ENCODE measurements around the gene ARAP1. TPM values are rescaled to one million over a fixed set of nuclear protein-coding genes. Genes with fewer than 3 reads are reported as not detected.

Gene ARAP1
- total RNA-seq, 2 experiments from 2014 or later: 65.7 to 69.8 TPM

DNA sequence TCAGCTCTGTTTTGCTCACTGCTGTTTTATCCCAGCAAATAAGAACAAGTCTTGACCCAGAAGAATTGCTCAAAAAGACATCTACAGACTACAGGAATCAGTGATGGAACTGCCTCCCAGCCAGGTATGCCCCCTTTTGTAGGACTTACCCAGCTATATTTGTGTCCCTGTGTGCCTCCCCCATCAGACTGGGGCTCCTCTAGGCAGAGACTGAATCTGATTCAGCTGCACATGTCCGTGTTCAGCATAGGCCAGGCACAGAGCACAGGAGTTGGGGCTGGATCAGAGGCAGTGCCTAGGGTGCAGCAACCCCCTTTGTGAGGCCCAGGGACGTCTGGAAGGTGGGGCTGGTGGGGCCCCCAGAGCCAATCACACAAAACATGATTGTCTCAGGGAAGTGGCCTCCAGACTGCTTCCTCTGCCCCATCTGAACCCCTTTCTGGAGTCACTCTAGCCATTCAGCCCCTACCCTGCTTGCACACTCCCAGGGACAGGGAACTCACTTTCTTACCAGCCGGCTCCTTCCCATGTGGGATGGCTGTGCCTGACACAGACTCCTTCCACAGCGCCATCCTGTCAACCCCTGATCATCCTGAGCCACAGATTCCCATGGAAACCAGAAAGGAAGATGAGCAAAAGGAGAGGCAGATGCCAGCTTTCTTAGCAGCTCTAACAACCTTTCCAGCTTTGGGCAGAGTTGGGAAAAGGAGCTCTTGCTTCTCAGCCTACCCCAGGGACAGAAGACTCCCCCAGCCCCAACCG lies 102.8 kb downstream of the ARAP1 start:
- CTCF ChIA-PET: no interaction called here
- ATAC-seq (ENCODE audit: poor library complexity): no peak

DNA sequence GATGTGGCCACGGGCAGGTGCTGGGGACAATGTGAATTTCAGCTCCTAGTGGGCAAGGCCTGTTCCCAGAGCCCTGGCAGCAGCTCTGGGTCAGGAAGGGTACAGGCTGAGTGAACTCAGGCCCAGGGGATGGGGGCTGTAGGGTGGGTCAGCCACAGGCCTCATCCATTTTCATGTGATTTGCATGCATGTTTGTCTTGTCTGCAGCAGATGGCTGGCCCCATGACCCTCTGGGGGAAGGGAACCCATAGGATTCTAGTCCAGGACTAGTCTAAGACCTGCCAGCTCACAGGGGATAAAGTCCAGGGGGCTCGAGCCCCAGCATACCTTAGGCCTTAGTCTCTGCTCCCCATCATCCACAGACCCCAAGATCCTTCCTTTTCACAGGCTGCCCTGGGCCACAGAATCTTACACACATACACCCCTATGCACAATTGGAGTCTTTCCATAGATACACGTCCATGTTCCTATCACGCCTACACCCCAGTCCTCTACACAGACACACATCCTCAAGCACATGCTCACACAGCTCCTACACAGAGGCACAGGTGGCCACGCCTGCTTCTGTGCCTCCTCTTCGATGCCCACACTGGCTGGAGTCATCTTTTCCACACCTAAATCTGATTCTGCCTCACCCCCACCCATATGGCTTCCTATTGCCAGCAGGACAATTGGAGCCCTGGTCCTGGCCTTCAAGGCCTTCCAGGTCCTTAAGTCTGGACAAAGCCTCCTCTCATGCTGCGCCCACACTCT lies 103.6 kb downstream of the ARAP1 start:
- no peak overlapping the region for H3K27ac Mint-ChIP-seq
- Histone ChIP-seq H3K27ac (ENCODE audit: low read depth in 1 of 2, low read length in 2 of 2) (no peak overlapping the region), H3K4me1 (ENCODE audit: insufficient read depth, low read length) (no peaks in the 10 kb centered on the region), H3K9me3 (ENCODE audit: control insufficient read depth in 1 of 2, insufficient read depth in 1 of 2, low read length in 2 of 2) (no peaks in the 10 kb centered on the region), H3K36me3 (ENCODE audit: insufficient read depth, low read length) (no peaks in the 10 kb centered on the region), H3K27me3 (ENCODE audit: control insufficient read depth in 1 of 2, insufficient read depth in 2 of 2, low read length in 2 of 2) (no peaks in the 10 kb centered on the region), H3K4me3 (ENCODE audit: low read length) (no peak overlapping the region)
- no peak overlapping the region for H3K4me3 Mint-ChIP-seq
- H3K27me3 Mint-ChIP-seq: peaks cover 13% of the 10 kb centered on the region
- ChIA-PET POLR2A (no interaction called here), CTCF (no interaction called here)
- no peaks in the 10 kb centered on the region for H3K36me3 Mint-ChIP-seq (ENCODE audit: low read depth)
- TF ChIP-seq, protein P1, sequence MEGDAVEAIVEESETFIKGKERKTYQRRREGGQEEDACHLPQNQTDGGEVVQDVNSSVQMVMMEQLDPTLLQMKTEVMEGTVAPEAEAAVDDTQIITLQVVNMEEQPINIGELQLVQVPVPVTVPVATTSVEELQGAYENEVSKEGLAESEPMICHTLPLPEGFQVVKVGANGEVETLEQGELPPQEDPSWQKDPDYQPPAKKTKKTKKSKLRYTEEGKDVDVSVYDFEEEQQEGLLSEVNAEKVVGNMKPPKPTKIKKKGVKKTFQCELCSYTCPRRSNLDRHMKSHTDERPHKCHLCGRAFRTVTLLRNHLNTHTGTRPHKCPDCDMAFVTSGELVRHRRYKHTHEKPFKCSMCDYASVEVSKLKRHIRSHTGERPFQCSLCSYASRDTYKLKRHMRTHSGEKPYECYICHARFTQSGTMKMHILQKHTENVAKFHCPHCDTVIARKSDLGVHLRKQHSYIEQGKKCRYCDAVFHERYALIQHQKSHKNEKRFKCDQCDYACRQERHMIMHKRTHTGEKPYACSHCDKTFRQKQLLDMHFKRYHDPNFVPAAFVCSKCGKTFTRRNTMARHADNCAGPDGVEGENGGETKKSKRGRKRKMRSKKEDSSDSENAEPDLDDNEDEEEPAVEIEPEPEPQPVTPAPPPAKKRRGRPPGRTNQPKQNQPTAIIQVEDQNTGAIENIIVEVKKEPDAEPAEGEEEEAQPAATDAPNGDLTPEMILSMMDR (IDR thresholded peaks at IDR 0.05): no peak
- intact Hi-C loops (cut with DNase I, micrococcal nuclease): no loop called here
- ATAC-seq (ENCODE audit: poor library complexity) (no peak), DNase-seq (no peak)
- peaks cover 6% of the 10 kb centered on the region for H3K4me1 Mint-ChIP-seq (ENCODE audit: low read depth)
- no peaks in the 10 kb centered on the region for H3K9me3 Mint-ChIP-seq

More for the DNA sequence above, 102.8 kb downstream of the ARAP1 start:
- POLR2A ChIA-PET: no interaction called here
- no peak overlapping the region for H3K27ac ChIP-seq (ENCODE audit: low read depth in 1 of 2, low read length in 2 of 2)
- H3K4me3 ChIP-seq (ENCODE audit: low read length): no peak overlapping the region
- H3K27me3 Mint-ChIP-seq: peaks cover 6% of the 10 kb centered on the region
- no peaks in the 10 kb centered on the region for H3K36me3 Mint-ChIP-seq (ENCODE audit: low read depth)
- H3K36me3 ChIP-seq (ENCODE audit: insufficient read depth, low read length): no peaks in the 10 kb centered on the region
- H3K27me3 ChIP-seq (ENCODE audit: control insufficient read depth in 1 of 2, insufficient read depth in 2 of 2, low read length in 2 of 2): no peaks in the 10 kb centered on the region
- intact Hi-C loops (cut with DNase I, micrococcal nuclease): no loop called here
- TF ChIP-seq, protein P1 (IDR thresholded peaks at IDR 0.05): no peak
- H3K9me3 ChIP-seq (ENCODE audit: control insufficient read depth in 1 of 2, insufficient read depth in 1 of 2, low read length in 2 of 2): no peaks in the 10 kb centered on the region
- H3K4me3 Mint-ChIP-seq: no peak overlapping the region
- H3K4me1 ChIP-seq (ENCODE audit: insufficient read depth, low read length): no peaks in the 10 kb centered on the region
- no peak for DNase-seq
- H3K4me1 Mint-ChIP-seq (ENCODE audit: low read depth): no peaks in the 10 kb centered on the region
- no peaks in the 10 kb centered on the region for H3K9me3 Mint-ChIP-seq
- H3K27ac Mint-ChIP-seq: no peak overlapping the region

DNA sequence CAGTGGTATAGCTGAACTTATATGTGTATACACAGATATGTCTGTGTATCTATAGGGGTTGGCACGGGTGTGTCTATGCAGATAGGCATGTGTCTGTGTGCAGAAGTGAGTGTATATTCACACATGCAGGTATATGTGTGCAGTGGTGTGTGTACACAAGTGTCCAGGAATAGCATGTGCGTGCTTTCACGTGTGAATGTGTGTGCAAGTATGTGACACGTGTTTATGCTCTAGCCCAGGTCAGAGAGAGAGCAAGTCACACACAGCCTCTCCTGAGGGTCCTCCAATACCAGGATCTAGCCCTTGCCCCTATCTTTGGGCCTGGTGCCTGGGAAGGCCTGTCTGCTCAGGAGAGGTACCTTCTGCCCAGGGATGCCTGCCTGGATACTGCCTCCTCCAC lies 104.3 kb downstream of the ARAP1 start:
- Histone ChIP-seq H3K27ac (ENCODE audit: low read depth in 1 of 2, low read length in 2 of 2) (no peak overlapping the region), H3K9me3 (ENCODE audit: control insufficient read depth in 1 of 2, insufficient read depth in 1 of 2, low read length in 2 of 2) (no peaks in the 10 kb centered on the region), H3K36me3 (ENCODE audit: insufficient read depth, low read length) (no peaks in the 10 kb centered on the region), H3K27me3 (ENCODE audit: control insufficient read depth in 1 of 2, insufficient read depth in 2 of 2, low read length in 2 of 2) (no peaks in the 10 kb centered on the region), H3K4me1 (ENCODE audit: insufficient read depth, low read length) (peaks cover 6% of the 10 kb centered on the region), H3K4me3 (ENCODE audit: low read length) (no peak overlapping the region)
- ATAC-seq (ENCODE audit: poor library complexity) (no peak), DNase-seq (no peak)
- no peaks in the 10 kb centered on the region for H3K36me3 Mint-ChIP-seq (ENCODE audit: low read depth)
- CTCF ChIA-PET: no interaction called here
- POLR2A ChIA-PET: no interaction called here
- peaks cover 7% of the 10 kb centered on the region for H3K4me1 Mint-ChIP-seq (ENCODE audit: low read depth)
- H3K27ac Mint-ChIP-seq: no peak overlapping the region
- peaks cover 8% of the 10 kb centered on the region for H3K27me3 Mint-ChIP-seq
- H3K4me3 Mint-ChIP-seq: no peak overlapping the region
- no peaks in the 10 kb centered on the region for H3K9me3 Mint-ChIP-seq
- TF ChIP-seq, protein P1 (IDR thresholded peaks at IDR 0.05): no peak
- intact Hi-C loops (cut with DNase I, micrococcal nuclease): no loop called here

All from CD4-positive, alpha-beta T cell (primary cell).